Lung (tissue), 12 donors: ENCODE measurements around the gene PDAP1. TPM values are rescaled to one million over a fixed set of nuclear protein-coding genes. Genes with fewer than 3 reads are reported as not detected.

Source experiments
- ATAC-seq: fragments of 200-7000 bp; cut with Tn5 transposase; one replicate; pipeline ENCODE4 v1.9.1; 2020; ENCODE audit warnings: moderate number of reproducible peaks; ENCODE audit not compliant: insufficient read depth, low FRiP score
- DNase-seq, 3 donors: peaks; one replicate each; pipeline ENCODE4 v3.0.0-alpha.2; 2013 to 2017
- H3K27ac ChIP-seq, 2 donors: one replicate each; pipeline ENCODE4 v1.5.1; 2013; ENCODE audit warnings: mild to moderate bottlenecking in 2 of 2, moderate library complexity in 2 of 2, control low read depth in 1 of 2, inconsistent platforms in 1 of 2, low read depth in 1 of 2, low read length in 1 of 2
- H3K27me3 ChIP-seq, 3 donors: one replicate each; pipeline ENCODE4 v1.5.1; 2013; ENCODE audit warnings: low read length in 2 of 3; ENCODE audit not compliant: control insufficient read depth in 3 of 3, insufficient read depth in 3 of 3
- H3K36me3 ChIP-seq, 4 donors: one replicate each; pipeline ENCODE4 v1.5.1; 2013; ENCODE audit warnings: low read length in 4 of 4, mild to moderate bottlenecking in 1 of 4, moderate library complexity in 1 of 4; ENCODE audit not compliant: control insufficient read depth in 4 of 4, insufficient read depth in 4 of 4
- H3K4me1 ChIP-seq, 5 donors: one replicate each; pipeline ENCODE4 v1.5.1; 2013; ENCODE audit warnings: low read length in 5 of 5, mild to moderate bottlenecking in 2 of 5, moderate library complexity in 1 of 5; ENCODE audit not compliant: control insufficient read depth in 5 of 5, insufficient read depth in 5 of 5
- H3K4me3 ChIP-seq: one replicate; pipeline ENCODE4 v1.5.1; 2013; ENCODE audit warnings: mild to moderate bottlenecking, control low read depth, moderate library complexity
- H3K9ac ChIP-seq, 2 donors: one replicate each; pipeline ENCODE4 v1.5.1; 2013; ENCODE audit warnings: low read length in 2 of 2, control low read depth in 1 of 2; ENCODE audit not compliant: insufficient read depth in 1 of 2
- H3K9me3 ChIP-seq, 4 donors: one replicate each; pipeline ENCODE4 v1.5.1; 2013; ENCODE audit warnings: low read length in 3 of 4, mild to moderate bottlenecking in 1 of 4, moderate library complexity in 1 of 4; ENCODE audit not compliant: control insufficient read depth in 4 of 4, insufficient read depth in 3 of 4
- CTCF ChIP-seq: IDR thresholded peaks from 2 replicates; pipeline ENCODE4 v1.5.1; 2012; ENCODE audit warnings: mild to moderate bottlenecking; ENCODE audit errors: control extremely low read depth, extremely low read depth
- WGBS, 2 donors: extraction: QIAGEN DNeasy Blood & Tissue Kit; methylation state at CpG; one replicate each; pipeline ENCODE4 v1.1.7; 2013; 5-methylcytosine and 5-hydroxymethylcytosine counted together
- polyA plus RNA-seq, 2 donors: library from polyadenylated mRNA; stranded (reverse); fragments of 200-250 nt; gene quantifications; one replicate each; pipeline ENCODE4 v1.2.1, GENCODE V29; 2013
- total RNA-seq, 2 donors: library from RNA; depleted of rRNA in 1 of 2; stranded (reverse); fragments of >200 nt in 1 of 2; gene quantifications; one replicate each; pipeline ENCODE4 v1.2.1, GENCODE V29; 2014 to 2021
- donor health status: control.
- donor health status: control.
- donor health status: Bipolar disorder and iron deficiency.
- donor health status: healthy.
- donor health status: DM: yes; HTN: yes; CAD: no.

The PDAP1 gene
- total and polyA plus RNA-seq, 4 donors, result 20.5 to 191 (median 113) TPM

GRCh38 chr7:99452541-99452940 lies 44.1 kb upstream of the PDAP1 start:
- ATAC-seq, result no peak
- Histone ChIP-seq H3K9me3 (no peaks in the 10 kb centered on the region), H3K4me3 (no peak overlapping the region), H3K9ac (no peak overlapping the region), H3K4me1 (no peaks in the 10 kb centered on the region), H3K27ac (no peak overlapping the region), H3K36me3 (peaks cover 0 to 87% (median 34%) of the 10 kb centered on the region in 4 donors), H3K27me3 (no peaks in the 10 kb centered on the region)
- no peak for DNase-seq
- no peak for TF ChIP-seq CTCF
- WGBS, 2 donors, result 94 to 98% methylated on average over 13 of the region's 13 CpGs

- Histone ChIP-seq H3K9ac (no peak overlapping the region), H3K27me3 (no peaks in the 10 kb centered on the region), H3K4me1 (no peaks in the 10 kb centered on the region), H3K36me3 (peaks cover 0 to 81% (median 29%) of the 10 kb centered on the region in 4 donors), H3K4me3 (no peak overlapping the region), H3K27ac (no peak overlapping the region), H3K9me3 (no peaks in the 10 kb centered on the region)
- 92 to 95% methylated on average over 8 of the region's 8 CpGs for WGBS, 2 donors
- DNase-seq (no peak), ATAC-seq (no peak)
- no peak for TF ChIP-seq CTCF
Observed at GRCh38 chr7:99451936-99452335, 43.5 kb upstream of the PDAP1 start.

GRCh38 chr7:99449326-99449725 lies 40.9 kb upstream of the PDAP1 start:
- Histone ChIP-seq H3K4me3 (no peak overlapping the region), H3K27me3 (no peaks in the 10 kb centered on the region), H3K9ac (no peak overlapping the region), H3K27ac (no peak overlapping the region), H3K9me3 (no peaks in the 10 kb centered on the region), H3K36me3 (peaks cover 8 to 75% (median 24%) of the 10 kb centered on the region in 4 donors), H3K4me1 (no peaks in the 10 kb centered on the region)
- DNase-seq (no peak), ATAC-seq (no peak)
- 92% methylated on average over 5 of the region's 5 CpGs for WGBS, 2 donors
- no peak for TF ChIP-seq CTCF

GRCh38 chr7:99448855-99449254 lies 40.5 kb upstream of the PDAP1 start:
- no peak overlapping the region for H3K27ac ChIP-seq
- H3K4me1 ChIP-seq, result no peaks in the 10 kb centered on the region
- H3K36me3 ChIP-seq, result peaks cover 8 to 71% (median 25%) of the 10 kb centered on the region in 4 donors
- no peak for ATAC-seq
- TF ChIP-seq CTCF, result no peak
- no peak overlapping the region for H3K9ac ChIP-seq
- H3K4me3 ChIP-seq, result no peak overlapping the region
- no peaks in the 10 kb centered on the region for H3K27me3 ChIP-seq
- no peaks in the 10 kb centered on the region for H3K9me3 ChIP-seq
- 91 to 95% methylated on average over 10 of the region's 10 CpGs for WGBS, 2 donors
- DNase-seq, result no peak
